Measurements from ENCODE around the gene WIPI1.

DNA sequence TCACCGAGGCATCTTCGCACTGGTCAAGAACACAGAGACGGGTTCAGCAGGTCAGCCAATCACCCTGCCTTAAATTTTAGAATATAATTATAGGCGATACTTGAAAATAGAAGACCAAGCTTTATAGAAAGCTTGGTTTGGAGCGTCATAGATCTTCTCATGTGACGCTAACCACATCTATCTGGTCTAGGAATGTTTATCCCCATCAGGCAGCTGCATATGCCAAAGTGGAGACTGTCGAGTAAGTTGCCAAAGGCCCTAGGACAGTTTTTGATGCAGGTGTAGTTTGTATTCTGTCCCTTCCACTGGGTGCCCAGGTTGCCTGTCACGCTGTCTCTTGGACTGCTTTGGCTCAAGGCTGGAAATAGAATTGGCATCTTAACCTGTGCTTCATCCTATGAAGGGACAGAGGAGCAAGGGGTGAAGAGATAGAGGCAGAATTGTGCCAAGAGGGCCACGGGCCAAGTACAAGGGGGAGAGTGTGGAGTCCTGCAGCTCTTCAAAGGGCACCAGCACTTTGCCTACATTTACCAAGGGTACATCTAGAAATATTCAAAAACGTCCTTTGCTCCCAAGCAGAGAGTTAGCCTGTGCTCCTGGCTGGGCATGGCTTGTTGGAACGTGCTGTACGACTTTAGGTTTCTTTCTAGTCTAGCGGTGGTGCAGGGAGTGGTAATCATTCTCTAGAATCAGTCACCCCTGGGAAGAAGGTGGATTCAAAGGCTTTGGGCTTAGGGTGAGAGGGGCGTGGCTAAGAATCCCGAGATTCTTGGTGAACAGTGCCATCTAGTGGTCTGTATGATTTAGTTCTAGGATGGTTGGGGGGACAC, 5.3 kb upstream of the WIPI1 start:
- TF ChIP-seq, protein P1, sequence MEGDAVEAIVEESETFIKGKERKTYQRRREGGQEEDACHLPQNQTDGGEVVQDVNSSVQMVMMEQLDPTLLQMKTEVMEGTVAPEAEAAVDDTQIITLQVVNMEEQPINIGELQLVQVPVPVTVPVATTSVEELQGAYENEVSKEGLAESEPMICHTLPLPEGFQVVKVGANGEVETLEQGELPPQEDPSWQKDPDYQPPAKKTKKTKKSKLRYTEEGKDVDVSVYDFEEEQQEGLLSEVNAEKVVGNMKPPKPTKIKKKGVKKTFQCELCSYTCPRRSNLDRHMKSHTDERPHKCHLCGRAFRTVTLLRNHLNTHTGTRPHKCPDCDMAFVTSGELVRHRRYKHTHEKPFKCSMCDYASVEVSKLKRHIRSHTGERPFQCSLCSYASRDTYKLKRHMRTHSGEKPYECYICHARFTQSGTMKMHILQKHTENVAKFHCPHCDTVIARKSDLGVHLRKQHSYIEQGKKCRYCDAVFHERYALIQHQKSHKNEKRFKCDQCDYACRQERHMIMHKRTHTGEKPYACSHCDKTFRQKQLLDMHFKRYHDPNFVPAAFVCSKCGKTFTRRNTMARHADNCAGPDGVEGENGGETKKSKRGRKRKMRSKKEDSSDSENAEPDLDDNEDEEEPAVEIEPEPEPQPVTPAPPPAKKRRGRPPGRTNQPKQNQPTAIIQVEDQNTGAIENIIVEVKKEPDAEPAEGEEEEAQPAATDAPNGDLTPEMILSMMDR (IDR thresholded peaks at IDR 0.05), result peak; percentile 38 to 86 (median 80)
- no peak for TF ChIP-seq POLR2A (IDR thresholded peaks at IDR 0.05)

All from Peyer's patch (tissue), 4 donors.